AG10803 (cell line): ENCODE results near the gene SYNGR1.

Experiments used
- DNase-seq: peaks from one replicate; pipeline ENCODE4 v3.0.0; 2010; ENCODE audit warnings: low read depth
- H3K4me3 ChIP-seq: 2 replicates; pipeline ENCODE4 v1.5.1; 2011; ENCODE audit warnings: mild to moderate bottlenecking, low read length, control low read depth
- CTCF ChIP-seq: conservative IDR thresholded peaks from 2 replicates; pipeline ENCODE4 v1.5.1; 2011; ENCODE audit warnings: mild to moderate bottlenecking, low read length, control low read depth, inconsistent platforms

SYNGR1 gene

GRCh38 chr22:39428597-39429071, 78.8 kb downstream of the SYNGR1 start:
- H3K4me3 ChIP-seq, result no peak overlapping the region
- no peak for DNase-seq
- no peak for TF ChIP-seq CTCF

GRCh38 chr22:39429186-39429585, 79.4 kb downstream of the SYNGR1 start:
- no peak overlapping the region for H3K4me3 ChIP-seq

GRCh38 chr22:39429916-39430575, 80.3 kb downstream of the SYNGR1 start:
- H3K4me3 ChIP-seq, result no peak overlapping the region
- no peak for DNase-seq
- no peak for TF ChIP-seq CTCF

More at GRCh38 chr22:39429186-39429585, 79.4 kb downstream of the SYNGR1 start:
- DNase-seq, result no peak
- no peak for TF ChIP-seq CTCF

GRCh38 chr22:39430576-39431150, 80.9 kb downstream of the SYNGR1 start:
- H3K4me3 ChIP-seq, result no peak overlapping the region
- DNase-seq, result no peak
- no peak for TF ChIP-seq CTCF

- no peak overlapping the region for H3K4me3 ChIP-seq
- no peak for TF ChIP-seq CTCF
- no peak for DNase-seq
These were observed 81.5 kb downstream of the SYNGR1 start for GRCh38 chr22:39431216-39431801.

GRCh38 chr22:39431821-39432251, 82.0 kb downstream of the SYNGR1 start:
- no peak for TF ChIP-seq CTCF
- DNase-seq, result no peak
- no peak overlapping the region for H3K4me3 ChIP-seq
